Testis (tissue), 3 donors: ENCODE data around the gene DYNC1LI2. TPM values are rescaled to one million over a fixed set of nuclear protein-coding genes. Genes with fewer than 3 reads are reported as not detected.

Experiments
- DNase-seq: peaks from one replicate; pipeline ENCODE4 v3.0.0-alpha.2; 2019
- H3K27ac ChIP-seq, 2 donors: fragments of 200-600 bp; sonication (generic); one replicate each; pipeline ENCODE4 v1.5.1; 2019
- H3K27me3 ChIP-seq: fragments of 200-600 bp; sonication (generic); one replicate; pipeline ENCODE4 v1.5.1; 2019
- H3K36me3 ChIP-seq: fragments of 200-600 bp; sonication (generic); one replicate; pipeline ENCODE4 v1.5.1; 2017; ENCODE audit warnings: low read depth; ENCODE audit errors: missing control alignments
- H3K4me1 ChIP-seq: fragments of 200-600 bp; sonication (generic); one replicate; pipeline ENCODE4 v1.5.1; 2019
- H3K4me3 ChIP-seq, 2 donors: fragments of 200-600 bp; sonication (generic); one replicate each; pipeline ENCODE4 v1.5.1; 2017 to 2019
- H3K9me3 ChIP-seq: fragments of 200-600 bp; sonication (generic); one replicate; pipeline ENCODE4 v1.5.1; 2017
- POLR2A ChIP-seq: fragments of 450-650 bp; IDR thresholded peaks from one replicate; pipeline ENCODE4 v1.6.1; 2017; ENCODE audit warnings: antibody characterized with exemption, mild to moderate bottlenecking, moderate library complexity
- WGBS, 2 donors: methylation state at CpG; one replicate each; pipeline ENCODE4 v1.1.5; 2018; 5-methylcytosine and 5-hydroxymethylcytosine counted together
- intact Hi-C: fragments of 100-400 bp; cut with DNase I; formaldehyde crosslinking; loops from one replicate; pipeline ENCODE4 v1.15.1; 2023; ENCODE audit warnings: low total_unique reads
- polyA plus RNA-seq: library from polyadenylated mRNA; stranded (reverse); fragments of 350-450 nt; fragmentation: Illumina TruSeq; extraction: RNeasy Lipid Tissue Mini Kit (QIAGEN cat#74804); gene quantifications from one replicate; pipeline ENCODE4 v1.2.3, GENCODE V29; 2014; ENCODE audit warnings: low read depth, low replicate concordance; ENCODE audit not compliant: insufficient read depth
- total RNA-seq, 2 donors: library from RNA; depleted of rRNA; stranded (reverse); fragments of >200 nt; gene quantifications; one replicate each; pipeline ENCODE4 v1.2.3, GENCODE V29; 2016
- TF ChIP-seq, protein P1 (sequence below), 3 experiments: fragments of 450-650 bp in 2 of 3; fragments of 200-600 bp in 1 of 3; sonication (generic) in 1 of 3; IDR thresholded peaks; one replicate each; pipeline ENCODE4 v1.5.1; 2016 to 2019; ENCODE audit warnings: antibody characterized with exemption in 3 of 3, mild to moderate bottlenecking in 2 of 3, moderate library complexity in 1 of 3

DYNC1LI2 gene
- total and polyA plus RNA-seq, 3 donors from 2014 or later, result 89.0 to 145 (median 132) TPM

GRCh38 chr16:66703406-66704215, 47.8 kb downstream of the DYNC1LI2 start:
- 45 to 46% methylated on average over 9 of the region's 9 CpGs for WGBS, 2 donors
- Histone ChIP-seq H3K27ac (no peak overlapping the region), H3K36me3 (no peaks in the 10 kb centered on the region), H3K4me3 (no peak overlapping the region), H3K27me3 (no peaks in the 10 kb centered on the region), H3K4me1 (peaks cover 13% of the 10 kb centered on the region), H3K9me3 (no peaks in the 10 kb centered on the region)
- DNase-seq, result no peak
- intact Hi-C loops, result no loop called here
- no peak for TF ChIP-seq POLR2A
- TF ChIP-seq, protein P1, sequence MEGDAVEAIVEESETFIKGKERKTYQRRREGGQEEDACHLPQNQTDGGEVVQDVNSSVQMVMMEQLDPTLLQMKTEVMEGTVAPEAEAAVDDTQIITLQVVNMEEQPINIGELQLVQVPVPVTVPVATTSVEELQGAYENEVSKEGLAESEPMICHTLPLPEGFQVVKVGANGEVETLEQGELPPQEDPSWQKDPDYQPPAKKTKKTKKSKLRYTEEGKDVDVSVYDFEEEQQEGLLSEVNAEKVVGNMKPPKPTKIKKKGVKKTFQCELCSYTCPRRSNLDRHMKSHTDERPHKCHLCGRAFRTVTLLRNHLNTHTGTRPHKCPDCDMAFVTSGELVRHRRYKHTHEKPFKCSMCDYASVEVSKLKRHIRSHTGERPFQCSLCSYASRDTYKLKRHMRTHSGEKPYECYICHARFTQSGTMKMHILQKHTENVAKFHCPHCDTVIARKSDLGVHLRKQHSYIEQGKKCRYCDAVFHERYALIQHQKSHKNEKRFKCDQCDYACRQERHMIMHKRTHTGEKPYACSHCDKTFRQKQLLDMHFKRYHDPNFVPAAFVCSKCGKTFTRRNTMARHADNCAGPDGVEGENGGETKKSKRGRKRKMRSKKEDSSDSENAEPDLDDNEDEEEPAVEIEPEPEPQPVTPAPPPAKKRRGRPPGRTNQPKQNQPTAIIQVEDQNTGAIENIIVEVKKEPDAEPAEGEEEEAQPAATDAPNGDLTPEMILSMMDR (IDR thresholded peaks at IDR 0.05), result no peak

DNA sequence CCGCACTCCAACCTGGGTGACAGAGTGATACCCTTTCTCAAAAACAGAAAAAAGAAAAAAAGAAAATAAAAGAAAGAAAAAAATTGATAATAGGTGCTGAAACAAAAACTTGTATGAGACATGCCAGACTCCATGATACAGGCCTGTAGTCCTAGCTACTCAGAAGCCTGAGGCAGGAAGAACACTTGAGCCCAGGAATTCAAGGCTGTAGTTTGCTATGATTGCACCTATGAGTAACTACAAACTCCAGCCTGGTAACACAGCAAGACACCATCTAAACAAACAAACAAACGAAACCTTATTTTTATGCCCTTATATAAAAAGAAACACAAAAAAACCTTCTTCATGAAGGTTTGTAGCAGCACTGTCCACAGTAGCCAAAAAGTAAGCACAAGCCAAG, 49.9 kb downstream of the DYNC1LI2 start:
- intact Hi-C loops, result no loop called here
- peaks cover 12% of the 10 kb centered on the region for H3K4me1 ChIP-seq
- H3K27me3 ChIP-seq, result no peaks in the 10 kb centered on the region
- H3K9me3 ChIP-seq, result no peaks in the 10 kb centered on the region
- H3K27ac ChIP-seq, result no peak overlapping the region
- no peak overlapping the region for H3K4me3 ChIP-seq
- 83 to 94% methylated on average over 2 of the region's 2 CpGs for WGBS, 2 donors
- TF ChIP-seq, protein P1 (IDR thresholded peaks at IDR 0.05), result no peak
- no peak for TF ChIP-seq POLR2A
- no peak for DNase-seq
- H3K36me3 ChIP-seq, result no peaks in the 10 kb centered on the region

GRCh38 chr16:66701026-66701425, 50.4 kb downstream of the DYNC1LI2 start:
- DNase-seq, result no peak

DNA sequence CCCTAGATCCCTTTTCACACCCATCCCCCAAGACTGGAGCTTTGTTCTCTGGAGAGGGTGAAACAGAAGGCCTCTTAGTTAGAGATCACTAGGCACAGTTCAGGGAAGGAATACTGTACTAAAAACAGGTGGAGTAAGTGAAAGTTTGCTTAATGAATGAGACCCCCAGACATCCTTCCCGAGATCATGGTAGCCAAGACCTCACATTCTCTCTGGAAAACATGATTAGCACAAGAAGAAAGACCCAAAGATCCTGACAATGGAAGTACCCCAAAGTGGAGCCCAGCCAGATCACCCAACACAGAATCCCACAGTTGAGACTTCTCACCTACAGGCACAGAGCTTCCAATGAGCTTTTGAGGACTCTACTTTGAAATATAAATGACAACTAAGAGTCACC, 51.5 kb downstream of the DYNC1LI2 start:
- no peaks in the 10 kb centered on the region for H3K27me3 ChIP-seq
- H3K4me1 ChIP-seq, result peaks cover 15% of the 10 kb centered on the region
- intact Hi-C loops, result no loop called here
- no peaks in the 10 kb centered on the region for H3K36me3 ChIP-seq
- TF ChIP-seq, protein P1 (IDR thresholded peaks at IDR 0.05), result no peak
- no peak for TF ChIP-seq POLR2A
- WGBS, 2 donors, result 71 to 80% methylated on average over 1 of the region's 1 CpG
- H3K4me3 ChIP-seq, result no peak overlapping the region
- no peaks in the 10 kb centered on the region for H3K9me3 ChIP-seq
- H3K27ac ChIP-seq, result no peak overlapping the region
- no peak for DNase-seq

More at GRCh38 chr16:66701026-66701425, 50.4 kb downstream of the DYNC1LI2 start:
- intact Hi-C loops, result no loop called here
- 81 to 87% methylated on average over 2 of the region's 2 CpGs for WGBS, 2 donors
- H3K4me1 ChIP-seq, result peaks cover 7% of the 10 kb centered on the region
- no peaks in the 10 kb centered on the region for H3K36me3 ChIP-seq
- no peaks in the 10 kb centered on the region for H3K27me3 ChIP-seq
- no peak for TF ChIP-seq POLR2A
- TF ChIP-seq, protein P1 (IDR thresholded peaks at IDR 0.05), result no peak
- no peak overlapping the region for H3K4me3 ChIP-seq
- H3K27ac ChIP-seq, result no peak overlapping the region
- no peaks in the 10 kb centered on the region for H3K9me3 ChIP-seq

GRCh38 chr16:66698046-66698445, 53.4 kb downstream of the DYNC1LI2 start:
- Histone ChIP-seq H3K36me3 (no peaks in the 10 kb centered on the region), H3K4me1 (peaks cover 11% of the 10 kb centered on the region), H3K4me3 (no peak overlapping the region), H3K9me3 (no peaks in the 10 kb centered on the region), H3K27me3 (no peaks in the 10 kb centered on the region), H3K27ac (no peak overlapping the region)
- intact Hi-C loops, result no loop called here
- TF ChIP-seq, protein P1 (IDR thresholded peaks at IDR 0.05), result no peak
- no peak for TF ChIP-seq POLR2A
- 79 to 85% methylated on average over 7 of the region's 7 CpGs for WGBS, 2 donors
- no peak for DNase-seq
